Nephron progenitor cell (in vitro differentiated cells): ENCODE results near the gene SELENOT.

Source experiments
- DNase-seq: peaks from one replicate; pipeline ENCODE4 v3.0.0; 2021
- H3K27ac Mint-ChIP-seq: 2 replicates; pipeline ENCODE4 v1.8.0; 2021; ENCODE audit warnings: mild to moderate bottlenecking, moderate library complexity, mixed read lengths
- H3K27me3 Mint-ChIP-seq: 2 replicates; pipeline ENCODE4 v1.8.0; 2021; ENCODE audit warnings: mild to moderate bottlenecking, low read depth, mixed read lengths; ENCODE audit not compliant: poor library complexity
- H3K36me3 Mint-ChIP-seq: 2 replicates; pipeline ENCODE4 v1.8.0; 2021; ENCODE audit warnings: low read depth, mixed read lengths
- H3K4me1 Mint-ChIP-seq: 2 replicates; pipeline ENCODE4 v1.8.0; 2021; ENCODE audit warnings: mixed read lengths
- H3K4me3 Mint-ChIP-seq: 2 replicates; pipeline ENCODE4 v1.8.0; 2021; ENCODE audit warnings: mild to moderate bottlenecking, moderate library complexity, mixed read lengths
- H3K9me3 Mint-ChIP-seq: 2 replicates; pipeline ENCODE4 v1.8.0; 2021; ENCODE audit warnings: mild to moderate bottlenecking, moderate library complexity, mixed read lengths
- CTCF ChIP-seq: fragments of 200-600 bp; sonication (generic); IDR thresholded peaks from 2 replicates; pipeline ENCODE4 v1.5.0; 2021; ENCODE audit warnings: antibody characterized with exemption

The SELENOT gene

GRCh38 chr3:150567328-150567727, 35.8 kb upstream of the SELENOT start:
- Mint-ChIP-seq H3K4me1 (no peaks in the 10 kb centered on the region), H3K4me3 (no peak overlapping the region), H3K27ac (no peak overlapping the region), H3K9me3 (no peaks in the 10 kb centered on the region), H3K27me3 (no peaks in the 10 kb centered on the region), H3K36me3 (peaks cover 71% of the 10 kb centered on the region)
- no peak for DNase-seq
- no peak for TF ChIP-seq CTCF

GRCh38 chr3:150577855-150578254, 25.3 kb upstream of the SELENOT start:
- no peaks in the 10 kb centered on the region for H3K9me3 Mint-ChIP-seq

GRCh38 chr3:150581174-150581573, 21.9 kb upstream of the SELENOT start:
- Mint-ChIP-seq H3K4me1 (no peaks in the 10 kb centered on the region), H3K36me3 (peaks cover 69% of the 10 kb centered on the region), H3K27me3 (no peaks in the 10 kb centered on the region), H3K4me3 (no peak overlapping the region), H3K9me3 (no peaks in the 10 kb centered on the region), H3K27ac (no peak overlapping the region)
- no peak for TF ChIP-seq CTCF
- no peak for DNase-seq

More at GRCh38 chr3:150577855-150578254, 25.3 kb upstream of the SELENOT start:
- Mint-ChIP-seq H3K4me3 (no peak overlapping the region), H3K36me3 (peaks cover 59% of the 10 kb centered on the region), H3K27ac (no peak overlapping the region), H3K4me1 (no peaks in the 10 kb centered on the region), H3K27me3 (no peaks in the 10 kb centered on the region)
- TF ChIP-seq CTCF = no peak
- no peak for DNase-seq

DNA sequence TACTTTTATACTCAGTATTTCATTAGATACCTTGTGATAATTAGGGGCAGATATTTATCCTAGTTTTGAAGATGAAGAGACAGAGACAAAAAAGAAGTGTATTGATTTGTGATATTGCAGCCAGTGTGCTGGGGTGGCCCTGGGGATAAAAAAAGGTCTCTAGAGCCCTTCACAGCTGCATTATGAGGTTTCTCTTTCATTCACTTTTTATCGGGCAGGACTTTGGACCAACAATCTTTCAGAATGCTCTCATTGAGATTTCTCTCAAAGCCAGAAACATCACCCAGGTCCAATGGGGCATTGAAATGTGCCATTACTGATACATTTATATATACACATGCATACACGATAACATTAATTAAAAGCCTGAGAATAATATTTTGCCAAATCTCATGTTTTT, 20.5 kb upstream of the SELENOT start:
- H3K36me3 Mint-ChIP-seq = peaks cover 65% of the 10 kb centered on the region
- no peak for TF ChIP-seq CTCF
- no peak overlapping the region for H3K27ac Mint-ChIP-seq
- no peak for DNase-seq
- no peaks in the 10 kb centered on the region for H3K4me1 Mint-ChIP-seq
- no peaks in the 10 kb centered on the region for H3K27me3 Mint-ChIP-seq
- H3K9me3 Mint-ChIP-seq = no peaks in the 10 kb centered on the region
- no peak overlapping the region for H3K4me3 Mint-ChIP-seq

DNA sequence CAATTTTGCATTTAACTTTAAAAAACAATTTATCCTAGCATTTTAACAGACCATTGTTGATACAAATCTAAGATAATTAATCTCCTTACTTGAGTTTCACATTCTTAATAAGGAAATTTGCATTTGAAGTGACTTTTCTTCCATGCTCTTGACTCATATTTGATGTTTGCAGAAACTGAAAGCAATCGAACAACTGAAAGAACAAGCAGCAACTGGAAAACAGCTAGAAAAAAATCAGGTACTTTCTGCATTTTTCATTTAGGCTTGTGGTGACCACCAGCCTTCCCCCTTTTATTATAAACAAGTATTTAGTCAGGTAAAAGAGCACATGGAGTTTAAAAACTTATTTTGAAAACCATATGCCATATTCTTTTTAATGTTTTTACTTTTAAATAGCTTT, 20.1 kb upstream of the SELENOT start:
- H3K36me3 Mint-ChIP-seq = peaks cover 62% of the 10 kb centered on the region
- no peak for DNase-seq
- H3K27me3 Mint-ChIP-seq = no peaks in the 10 kb centered on the region
- H3K4me3 Mint-ChIP-seq = no peak overlapping the region
- no peak for TF ChIP-seq CTCF
- H3K9me3 Mint-ChIP-seq = no peaks in the 10 kb centered on the region
- no peaks in the 10 kb centered on the region for H3K4me1 Mint-ChIP-seq
- H3K27ac Mint-ChIP-seq = no peak overlapping the region

GRCh38 chr3:150588027-150588830, 14.9 kb upstream of the SELENOT start:
- Mint-ChIP-seq H3K27ac (peak overlapping the region; percentile 51), H3K4me3 (no peak overlapping the region)

More at GRCh38 chr3:150588027-150588830, 14.9 kb upstream of the SELENOT start:
- Mint-ChIP-seq H3K36me3 (peaks cover 46% of the 10 kb centered on the region), H3K4me1 (peaks cover 7% of the 10 kb centered on the region), H3K9me3 (no peaks in the 10 kb centered on the region), H3K27me3 (no peaks in the 10 kb centered on the region)
- TF ChIP-seq CTCF = no peak
- no peak for DNase-seq
